HL-60 (cell line): ENCODE data around the gene CPXM1.

Experiments
- CTCF ChIP-seq: IDR thresholded peaks from one replicate; pipeline ENCODE4 v1.5.1; 2011; ENCODE audit warnings: low read length, control low read depth, inconsistent platforms; ENCODE audit not compliant: insufficient read depth
- GABPA ChIP-seq: IDR thresholded peaks from 2 replicates; pipeline ENCODE4 v1.6.1; 2012; ENCODE audit warnings: low read depth
- POLR2AphosphoS5 ChIP-seq: IDR thresholded peaks from 2 replicates; pipeline ENCODE4 v1.6.1; 2012; ENCODE audit warnings: low read depth
- SPI1 ChIP-seq: IDR thresholded peaks from 2 replicates; pipeline ENCODE4 v1.6.1; 2012; ENCODE audit warnings: low read depth, mild to moderate bottlenecking, borderline replicate concordance
- TF ChIP-seq, protein P1 (sequence below): IDR thresholded peaks from 2 replicates; pipeline ENCODE4 v1.6.1; 2012; ENCODE audit warnings: low read depth; ENCODE audit not compliant: insufficient replicate concordance

DNA sequence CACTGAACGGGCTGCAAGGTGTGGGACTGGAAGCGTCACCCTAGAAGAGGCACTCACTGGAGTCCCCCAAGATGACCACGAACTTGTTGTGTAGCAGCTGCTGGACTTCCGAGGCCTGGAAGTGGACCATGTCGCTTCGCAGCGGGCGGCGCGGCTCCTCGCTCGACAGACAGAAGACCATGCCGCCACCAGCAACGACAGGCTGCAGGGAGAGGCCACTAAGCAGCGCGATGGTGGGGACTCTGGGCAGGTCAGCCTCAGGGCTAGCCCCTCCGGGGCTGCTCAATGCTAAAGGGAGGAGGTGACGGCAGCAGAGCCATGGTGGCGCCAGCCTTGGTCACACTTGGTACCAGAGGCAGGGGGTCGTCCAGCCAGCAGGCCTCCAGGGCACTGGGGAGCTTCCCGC is 39.3 kb upstream of the CPXM1 start:
- TF ChIP-seq CTCF (no peak), GABPA (no peak), SPI1 (no peak), POLR2AphosphoS5 (no peak)
- TF ChIP-seq, protein P1, sequence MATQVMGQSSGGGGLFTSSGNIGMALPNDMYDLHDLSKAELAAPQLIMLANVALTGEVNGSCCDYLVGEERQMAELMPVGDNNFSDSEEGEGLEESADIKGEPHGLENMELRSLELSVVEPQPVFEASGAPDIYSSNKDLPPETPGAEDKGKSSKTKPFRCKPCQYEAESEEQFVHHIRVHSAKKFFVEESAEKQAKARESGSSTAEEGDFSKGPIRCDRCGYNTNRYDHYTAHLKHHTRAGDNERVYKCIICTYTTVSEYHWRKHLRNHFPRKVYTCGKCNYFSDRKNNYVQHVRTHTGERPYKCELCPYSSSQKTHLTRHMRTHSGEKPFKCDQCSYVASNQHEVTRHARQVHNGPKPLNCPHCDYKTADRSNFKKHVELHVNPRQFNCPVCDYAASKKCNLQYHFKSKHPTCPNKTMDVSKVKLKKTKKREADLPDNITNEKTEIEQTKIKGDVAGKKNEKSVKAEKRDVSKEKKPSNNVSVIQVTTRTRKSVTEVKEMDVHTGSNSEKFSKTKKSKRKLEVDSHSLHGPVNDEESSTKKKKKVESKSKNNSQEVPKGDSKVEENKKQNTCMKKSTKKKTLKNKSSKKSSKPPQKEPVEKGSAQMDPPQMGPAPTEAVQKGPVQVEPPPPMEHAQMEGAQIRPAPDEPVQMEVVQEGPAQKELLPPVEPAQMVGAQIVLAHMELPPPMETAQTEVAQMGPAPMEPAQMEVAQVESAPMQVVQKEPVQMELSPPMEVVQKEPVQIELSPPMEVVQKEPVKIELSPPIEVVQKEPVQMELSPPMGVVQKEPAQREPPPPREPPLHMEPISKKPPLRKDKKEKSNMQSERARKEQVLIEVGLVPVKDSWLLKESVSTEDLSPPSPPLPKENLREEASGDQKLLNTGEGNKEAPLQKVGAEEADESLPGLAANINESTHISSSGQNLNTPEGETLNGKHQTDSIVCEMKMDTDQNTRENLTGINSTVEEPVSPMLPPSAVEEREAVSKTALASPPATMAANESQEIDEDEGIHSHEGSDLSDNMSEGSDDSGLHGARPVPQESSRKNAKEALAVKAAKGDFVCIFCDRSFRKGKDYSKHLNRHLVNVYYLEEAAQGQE = no peak
